Measurements from ENCODE around the gene OGFOD3.
A peak's percentile ranks its signal among the peaks of the same experiment; 100 is the strongest.

GRCh38 chr17:82387705-82388106 lies 30.7 kb downstream of the OGFOD3 start:
- TF ChIP-seq FOXM1 (IDR thresholded peaks at IDR 0.05; ENCODE audit: low read depth) (no peak), FOXM1 (CRISPR knock-in tag; IDR thresholded peaks at IDR 0.05; ENCODE audit: low read depth) (no peak), ILK (tag; IDR thresholded peaks at IDR 0.05; ENCODE audit: borderline replicate concordance, low read depth) (no peak), FOXK2 (conservative IDR thresholded peaks at IDR 0.05 in 1 of 2, IDR thresholded peaks at IDR 0.05 in 1 of 2; ENCODE audit: low read depth in 2 of 2) (no peak), ZNF589 (CRISPR knock-in tag; IDR thresholded peaks at IDR 0.05; ENCODE audit: low read depth) (no peak), FOS (IDR thresholded peaks at IDR 0.05; ENCODE audit: extremely low read depth, insufficient read length) (no peak), TAF1 (IDR thresholded peaks at IDR 0.05; ENCODE audit: control insufficient read depth, extremely low read depth, insufficient read depth, low read length, severe bottlenecking) (no peak), FOXJ3 (CRISPR knock-in tag; IDR thresholded peaks at IDR 0.05) (no peak), OTX1 (CRISPR knock-in tag; IDR thresholded peaks at IDR 0.05) (0 out of 2 replicates have a peak, but pooled peaks have one; percentile 48), SRSF1 (IDR thresholded peaks at IDR 0.05; ENCODE audit: low read depth, low read length) (no peak), SIN3A (IDR thresholded peaks at IDR 0.05; ENCODE audit: borderline replicate concordance in 2 of 2, control insufficient read depth in 1 of 2, low read depth in 2 of 2, low read length in 2 of 2) (no peak)
- TF ChIP-seq, protein P1, sequence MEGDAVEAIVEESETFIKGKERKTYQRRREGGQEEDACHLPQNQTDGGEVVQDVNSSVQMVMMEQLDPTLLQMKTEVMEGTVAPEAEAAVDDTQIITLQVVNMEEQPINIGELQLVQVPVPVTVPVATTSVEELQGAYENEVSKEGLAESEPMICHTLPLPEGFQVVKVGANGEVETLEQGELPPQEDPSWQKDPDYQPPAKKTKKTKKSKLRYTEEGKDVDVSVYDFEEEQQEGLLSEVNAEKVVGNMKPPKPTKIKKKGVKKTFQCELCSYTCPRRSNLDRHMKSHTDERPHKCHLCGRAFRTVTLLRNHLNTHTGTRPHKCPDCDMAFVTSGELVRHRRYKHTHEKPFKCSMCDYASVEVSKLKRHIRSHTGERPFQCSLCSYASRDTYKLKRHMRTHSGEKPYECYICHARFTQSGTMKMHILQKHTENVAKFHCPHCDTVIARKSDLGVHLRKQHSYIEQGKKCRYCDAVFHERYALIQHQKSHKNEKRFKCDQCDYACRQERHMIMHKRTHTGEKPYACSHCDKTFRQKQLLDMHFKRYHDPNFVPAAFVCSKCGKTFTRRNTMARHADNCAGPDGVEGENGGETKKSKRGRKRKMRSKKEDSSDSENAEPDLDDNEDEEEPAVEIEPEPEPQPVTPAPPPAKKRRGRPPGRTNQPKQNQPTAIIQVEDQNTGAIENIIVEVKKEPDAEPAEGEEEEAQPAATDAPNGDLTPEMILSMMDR (IDR thresholded peaks at IDR 0.05 in 2 of 3, conservative IDR thresholded peaks at IDR 0.05 in 1 of 3; ENCODE audit: insufficient read depth in 2 of 3, low read depth in 1 of 3, low read length in 3 of 3) = no peak
